ENCODE measurements around the gene RBPJL.

The RBPJL gene

DNA sequence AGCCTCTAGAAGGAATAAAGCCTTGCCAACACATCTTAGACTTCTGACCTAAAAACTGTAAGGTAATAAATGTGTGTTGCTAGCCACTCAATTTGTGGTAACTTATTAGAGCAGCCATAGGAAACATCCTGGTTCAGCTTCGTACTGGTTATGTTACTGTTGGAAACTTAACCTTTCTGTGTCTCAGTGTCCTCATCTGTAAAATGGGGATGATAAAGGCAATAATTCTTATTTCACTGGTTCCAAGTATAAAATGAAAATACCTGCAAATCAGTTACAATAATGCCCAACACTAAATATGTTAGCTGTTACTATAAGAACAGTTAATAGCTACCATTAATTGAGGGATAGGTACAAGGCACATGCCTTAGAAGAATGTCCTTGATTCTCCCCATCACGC lies 14.3 kb upstream of the RBPJL start:
- no peak for TF ChIP-seq ZNF565 (CRISPR knock-in tag; conservative IDR thresholded peaks at IDR 0.05; ENCODE audit: low read depth)
- no peak for TF ChIP-seq ZFP3 (CRISPR knock-in tag; IDR thresholded peaks at IDR 0.05)
- TF ChIP-seq OSR1 (CRISPR knock-in tag; IDR thresholded peaks at IDR 0.05), result no peak
- no peak for TF ChIP-seq TOX (CRISPR knock-in tag; IDR thresholded peaks at IDR 0.05; ENCODE audit: borderline replicate concordance)
- TF ChIP-seq, protein P1, sequence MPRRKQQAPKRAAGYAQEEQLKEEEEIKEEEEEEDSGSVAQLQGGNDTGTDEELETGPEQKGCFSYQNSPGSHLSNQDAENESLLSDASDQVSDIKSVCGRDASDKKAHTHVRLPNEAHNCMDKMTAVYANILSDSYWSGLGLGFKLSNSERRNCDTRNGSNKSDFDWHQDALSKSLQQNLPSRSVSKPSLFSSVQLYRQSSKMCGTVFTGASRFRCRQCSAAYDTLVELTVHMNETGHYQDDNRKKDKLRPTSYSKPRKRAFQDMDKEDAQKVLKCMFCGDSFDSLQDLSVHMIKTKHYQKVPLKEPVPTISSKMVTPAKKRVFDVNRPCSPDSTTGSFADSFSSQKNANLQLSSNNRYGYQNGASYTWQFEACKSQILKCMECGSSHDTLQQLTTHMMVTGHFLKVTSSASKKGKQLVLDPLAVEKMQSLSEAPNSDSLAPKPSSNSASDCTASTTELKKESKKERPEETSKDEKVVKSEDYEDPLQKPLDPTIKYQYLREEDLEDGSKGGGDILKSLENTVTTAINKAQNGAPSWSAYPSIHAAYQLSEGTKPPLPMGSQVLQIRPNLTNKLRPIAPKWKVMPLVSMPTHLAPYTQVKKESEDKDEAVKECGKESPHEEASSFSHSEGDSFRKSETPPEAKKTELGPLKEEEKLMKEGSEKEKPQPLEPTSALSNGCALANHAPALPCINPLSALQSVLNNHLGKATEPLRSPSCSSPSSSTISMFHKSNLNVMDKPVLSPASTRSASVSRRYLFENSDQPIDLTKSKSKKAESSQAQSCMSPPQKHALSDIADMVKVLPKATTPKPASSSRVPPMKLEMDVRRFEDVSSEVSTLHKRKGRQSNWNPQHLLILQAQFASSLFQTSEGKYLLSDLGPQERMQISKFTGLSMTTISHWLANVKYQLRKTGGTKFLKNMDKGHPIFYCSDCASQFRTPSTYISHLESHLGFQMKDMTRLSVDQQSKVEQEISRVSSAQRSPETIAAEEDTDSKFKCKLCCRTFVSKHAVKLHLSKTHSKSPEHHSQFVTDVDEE (CRISPR knock-in tag; IDR thresholded peaks at IDR 0.05), result no peak
- TF ChIP-seq, protein P2, sequence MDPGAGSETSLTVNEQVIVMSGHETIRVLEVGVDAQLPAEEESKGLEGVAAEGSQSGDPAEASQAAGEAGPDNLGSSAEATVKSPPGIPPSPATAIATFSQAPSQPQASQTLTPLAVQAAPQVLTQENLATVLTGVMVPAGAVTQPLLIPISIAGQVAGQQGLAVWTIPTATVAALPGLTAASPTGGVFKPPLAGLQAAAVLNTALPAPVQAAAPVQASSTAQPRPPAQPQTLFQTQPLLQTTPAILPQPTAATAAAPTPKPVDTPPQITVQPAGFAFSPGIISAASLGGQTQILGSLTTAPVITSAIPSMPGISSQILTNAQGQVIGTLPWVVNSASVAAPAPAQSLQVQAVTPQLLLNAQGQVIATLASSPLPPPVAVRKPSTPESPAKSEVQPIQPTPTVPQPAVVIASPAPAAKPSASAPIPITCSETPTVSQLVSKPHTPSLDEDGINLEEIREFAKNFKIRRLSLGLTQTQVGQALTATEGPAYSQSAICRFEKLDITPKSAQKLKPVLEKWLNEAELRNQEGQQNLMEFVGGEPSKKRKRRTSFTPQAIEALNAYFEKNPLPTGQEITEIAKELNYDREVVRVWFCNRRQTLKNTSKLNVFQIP (CRISPR knock-in tag; IDR thresholded peaks at IDR 0.05; ENCODE audit: borderline replicate concordance, low read depth), result no peak
- ATAC-seq, result no peak

DNA sequence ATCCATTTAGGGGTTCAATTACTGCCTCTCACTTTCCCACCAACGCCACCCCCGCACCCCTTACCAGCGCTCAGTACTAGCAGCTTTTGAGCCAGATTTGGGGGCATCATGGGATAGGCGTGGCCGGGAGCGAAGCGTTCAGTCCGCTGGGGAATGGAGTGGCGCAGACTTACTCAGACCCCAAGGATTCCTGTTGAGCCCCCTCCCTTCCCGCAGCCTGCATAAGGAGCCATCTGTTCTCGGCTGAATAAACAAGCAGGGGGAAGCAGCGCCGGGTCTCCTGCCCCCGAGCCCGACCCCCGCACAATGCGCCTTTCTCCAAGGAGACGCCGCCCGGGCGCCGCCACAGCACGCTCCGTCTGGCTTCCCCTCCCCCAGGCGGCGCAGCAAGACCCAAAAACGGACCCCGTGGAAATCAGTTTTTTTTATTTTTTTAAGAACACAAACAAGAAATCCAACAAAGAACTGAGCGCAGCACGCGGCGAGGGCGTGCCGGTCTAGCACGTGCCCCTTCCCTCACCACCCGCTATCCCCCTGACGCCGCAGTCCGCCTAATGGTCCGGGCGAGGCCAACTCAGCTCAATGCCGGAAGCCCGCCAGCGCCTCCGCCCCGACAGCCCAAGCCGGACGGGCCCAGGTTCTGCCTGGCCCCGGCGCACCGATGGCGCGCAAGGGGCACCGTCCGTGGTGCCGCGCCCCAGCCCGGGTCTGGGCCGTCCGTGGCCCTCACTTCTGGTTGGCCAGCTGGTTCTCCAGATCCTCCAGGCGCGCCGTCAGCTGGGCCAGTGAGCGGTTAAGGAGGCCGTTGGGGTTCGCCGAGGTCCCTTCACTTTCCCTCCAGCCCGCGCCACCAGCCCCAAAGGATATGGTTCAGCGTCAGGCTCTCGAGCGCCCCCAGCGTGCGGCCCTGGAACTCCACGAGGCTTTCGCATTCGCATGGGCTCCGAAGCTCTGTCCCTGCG lies 13.3 kb upstream of the RBPJL start:
- no peak for TF ChIP-seq ZC3H10 (CRISPR knock-in tag; IDR thresholded peaks at IDR 0.05)
- TF ChIP-seq, protein P2 (CRISPR knock-in tag; IDR thresholded peaks at IDR 0.05; ENCODE audit: borderline replicate concordance, low read depth), result no peak
- TF ChIP-seq ZNF70 (CRISPR knock-in tag; IDR thresholded peaks at IDR 0.05), result no peak
- TF ChIP-seq OSR1 (CRISPR knock-in tag; IDR thresholded peaks at IDR 0.05), result no peak
- TF ChIP-seq, protein P1 (CRISPR knock-in tag; IDR thresholded peaks at IDR 0.05), result no peak
- TF ChIP-seq ESRRG (CRISPR knock-in tag; IDR thresholded peaks at IDR 0.05), result no peak
- TF ChIP-seq TCF4 (CRISPR knock-in tag; IDR thresholded peaks at IDR 0.05; ENCODE audit: borderline replicate concordance), result no peak
- no peak for TF ChIP-seq ZFP30 (CRISPR knock-in tag; IDR thresholded peaks at IDR 0.05)
- no peak for TF ChIP-seq CSDC2 (CRISPR knock-in tag; IDR thresholded peaks at IDR 0.05)
- TF ChIP-seq, protein P3, sequence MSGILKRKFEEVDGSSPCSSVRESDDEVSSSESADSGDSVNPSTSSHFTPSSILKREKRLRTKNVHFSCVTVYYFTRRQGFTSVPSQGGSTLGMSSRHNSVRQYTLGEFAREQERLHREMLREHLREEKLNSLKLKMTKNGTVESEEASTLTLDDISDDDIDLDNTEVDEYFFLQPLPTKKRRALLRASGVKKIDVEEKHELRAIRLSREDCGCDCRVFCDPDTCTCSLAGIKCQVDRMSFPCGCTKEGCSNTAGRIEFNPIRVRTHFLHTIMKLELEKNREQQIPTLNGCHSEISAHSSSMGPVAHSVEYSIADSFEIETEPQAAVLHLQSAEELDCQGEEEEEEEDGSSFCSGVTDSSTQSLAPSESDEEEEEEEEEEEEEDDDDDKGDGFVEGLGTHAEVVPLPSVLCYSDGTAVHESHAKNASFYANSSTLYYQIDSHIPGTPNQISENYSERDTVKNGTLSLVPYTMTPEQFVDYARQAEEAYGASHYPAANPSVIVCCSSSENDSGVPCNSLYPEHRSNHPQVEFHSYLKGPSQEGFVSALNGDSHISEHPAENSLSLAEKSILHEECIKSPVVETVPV (CRISPR knock-in tag; IDR thresholded peaks at IDR 0.05), result no peak
- TF ChIP-seq GLIS3 (CRISPR knock-in tag; IDR thresholded peaks at IDR 0.05), result no peak

DNA sequence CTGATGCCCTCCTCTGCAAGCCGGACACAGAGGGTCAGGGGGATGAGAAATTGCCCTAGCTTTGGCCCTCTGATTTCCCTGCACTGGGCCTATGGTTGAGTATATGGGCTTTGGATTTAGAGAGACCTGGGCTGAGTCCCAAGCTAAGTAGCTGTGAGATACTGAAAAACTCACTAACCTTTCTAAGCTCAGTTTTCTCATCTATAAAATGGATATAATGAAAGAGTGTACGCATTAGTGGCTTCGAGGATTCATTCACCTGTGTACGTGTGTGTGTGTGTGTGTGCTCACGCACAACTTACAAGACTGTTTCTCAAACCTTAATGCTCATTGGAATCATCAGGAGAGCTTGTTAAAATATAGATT lies 12.7 kb upstream of the RBPJL start:
- no peak for ATAC-seq
- TF ChIP-seq, protein P3 (CRISPR knock-in tag; IDR thresholded peaks at IDR 0.05), result no peak
- TF ChIP-seq, protein P4, sequence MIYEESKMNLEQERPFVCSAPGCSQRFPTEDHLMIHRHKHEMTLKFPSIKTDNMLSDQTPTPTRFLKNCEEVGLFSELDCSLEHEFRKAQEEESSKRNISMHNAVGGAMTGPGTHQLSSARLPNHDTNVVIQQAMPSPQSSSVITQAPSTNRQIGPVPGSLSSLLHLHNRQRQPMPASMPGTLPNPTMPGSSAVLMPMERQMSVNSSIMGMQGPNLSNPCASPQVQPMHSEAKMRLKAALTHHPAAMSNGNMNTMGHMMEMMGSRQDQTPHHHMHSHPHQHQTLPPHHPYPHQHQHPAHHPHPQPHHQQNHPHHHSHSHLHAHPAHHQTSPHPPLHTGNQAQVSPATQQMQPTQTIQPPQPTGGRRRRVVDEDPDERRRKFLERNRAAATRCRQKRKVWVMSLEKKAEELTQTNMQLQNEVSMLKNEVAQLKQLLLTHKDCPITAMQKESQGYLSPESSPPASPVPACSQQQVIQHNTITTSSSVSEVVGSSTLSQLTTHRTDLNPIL (CRISPR knock-in tag; IDR thresholded peaks at IDR 0.05; ENCODE audit: low read depth), result no peak
- TF ChIP-seq ARNTL (CRISPR knock-in tag; IDR thresholded peaks at IDR 0.05; ENCODE audit: borderline replicate concordance, low read depth), result no peak
- TF ChIP-seq ZFP3 (CRISPR knock-in tag; IDR thresholded peaks at IDR 0.05), result no peak
- no peak for TF ChIP-seq ZNF8 (CRISPR knock-in tag; IDR thresholded peaks at IDR 0.05)
- no peak for TF ChIP-seq CSDC2 (CRISPR knock-in tag; IDR thresholded peaks at IDR 0.05)
- TF ChIP-seq, protein P1 (CRISPR knock-in tag; IDR thresholded peaks at IDR 0.05), result no peak
- TF ChIP-seq ZFP30 (CRISPR knock-in tag; IDR thresholded peaks at IDR 0.05), result no peak

More for the DNA sequence above, 13.3 kb upstream of the RBPJL start:
- peak; percentile 90 for ATAC-seq

Data from SK-N-SH treated with all-trans-retinoic acid at 6 μM for 48 hours (cell line).